ENCODE measurements around the gene EFHD1.

- TF ChIP-seq CTCF (IDR thresholded peaks at IDR 0.05) = no peak
- no peak for TF ChIP-seq ZFX (IDR thresholded peaks at IDR 0.05; ENCODE audit: borderline replicate concordance)
Measured at GRCh38 chr2:232714969-232715368, 81.6 kb downstream of the EFHD1 start.
